ENCODE results near the gene PIAS4. TPM values are rescaled to one million over a fixed set of nuclear protein-coding genes. Genes with fewer than 3 reads are reported as not detected.

The PIAS4 gene
- total RNA-seq, 1 donor from 2014 or later = 27.3 TPM

DNA sequence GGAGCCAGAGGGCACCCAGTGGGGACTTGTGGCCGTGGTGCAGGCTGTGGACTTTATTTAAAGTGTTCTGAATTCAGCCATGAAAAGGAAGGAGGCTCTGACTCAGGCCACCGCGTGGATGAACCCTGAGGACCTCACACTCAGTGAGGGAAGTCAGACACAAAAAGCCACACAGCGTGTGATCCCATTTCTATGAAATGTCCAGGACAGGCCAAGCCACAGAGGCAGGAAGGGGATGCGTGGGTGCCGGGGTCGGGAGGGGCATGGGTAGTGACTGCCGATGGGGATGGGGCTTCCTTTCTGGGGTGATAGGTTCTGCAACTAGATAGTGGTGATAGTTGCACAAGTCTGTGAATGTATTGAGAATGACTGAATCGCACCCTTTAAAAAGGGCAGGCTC is 67.8 kb downstream of the PIAS4 start:
- DNase-seq (ENCODE audit: low spot score) = no peak

DNA sequence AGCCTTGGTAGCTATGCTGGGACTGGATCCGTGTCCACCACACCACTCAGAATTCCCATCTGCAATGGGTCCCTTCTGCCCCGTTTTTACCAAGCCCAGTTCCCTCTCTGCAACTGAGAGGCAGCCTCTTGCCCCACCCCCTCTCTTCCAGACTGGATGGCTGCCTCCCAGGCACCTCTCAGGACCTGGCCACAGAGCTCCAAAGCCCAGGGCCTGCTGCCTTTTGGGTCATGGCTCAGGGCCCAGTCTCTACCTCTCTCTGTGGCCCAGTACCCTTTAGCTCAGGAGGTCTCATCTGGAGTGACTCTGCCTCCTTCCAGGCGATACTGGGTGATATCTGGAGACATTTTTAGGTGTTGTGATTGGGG is 69.5 kb downstream of the PIAS4 start:
- no peak for DNase-seq (ENCODE audit: low spot score)

DNA sequence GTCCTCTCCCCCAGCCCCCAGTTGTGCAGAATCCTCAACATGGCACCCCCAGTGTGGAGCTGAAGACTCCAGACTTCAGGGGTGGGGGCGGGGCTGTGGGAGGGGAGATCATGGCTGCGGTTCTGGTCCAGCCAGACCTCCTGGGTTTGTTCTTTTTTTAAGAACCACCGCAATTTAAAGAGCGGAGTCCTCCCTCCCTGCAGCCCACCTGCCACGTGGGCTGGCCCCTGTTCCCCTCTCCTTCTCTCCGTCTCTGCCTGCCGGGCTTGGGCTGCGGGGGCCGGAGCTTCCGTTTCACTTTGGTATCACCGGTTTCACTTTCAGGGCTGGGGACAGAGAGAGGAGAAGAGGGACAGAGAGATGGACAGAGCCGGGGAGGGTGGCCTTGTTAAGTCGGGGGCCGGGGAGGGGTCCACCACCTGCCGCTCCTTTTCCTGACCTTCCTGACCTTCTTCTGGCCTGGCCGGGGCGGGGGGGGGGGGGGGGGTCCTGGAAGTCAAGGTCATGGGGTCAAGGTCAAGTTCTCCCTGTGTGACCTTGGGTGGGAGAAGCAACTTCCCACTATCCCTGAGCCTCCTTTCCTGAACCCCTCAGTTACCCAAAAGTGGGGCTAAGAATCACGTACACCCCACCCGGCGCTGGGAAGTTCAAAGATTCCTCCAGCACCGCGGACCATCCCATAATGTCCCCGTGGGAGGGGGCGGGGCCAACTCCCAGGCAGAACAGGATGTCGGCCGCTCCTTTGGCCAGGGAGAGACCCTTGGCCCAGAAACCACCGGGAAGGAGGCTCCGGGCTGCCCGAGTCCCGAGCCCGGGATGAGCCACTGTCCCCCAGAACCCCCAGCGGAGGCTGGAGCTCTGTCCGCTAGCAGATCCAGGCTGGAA is 70.5 kb downstream of the PIAS4 start:
- peak; percentile 83 for DNase-seq (ENCODE audit: low spot score)

DNA sequence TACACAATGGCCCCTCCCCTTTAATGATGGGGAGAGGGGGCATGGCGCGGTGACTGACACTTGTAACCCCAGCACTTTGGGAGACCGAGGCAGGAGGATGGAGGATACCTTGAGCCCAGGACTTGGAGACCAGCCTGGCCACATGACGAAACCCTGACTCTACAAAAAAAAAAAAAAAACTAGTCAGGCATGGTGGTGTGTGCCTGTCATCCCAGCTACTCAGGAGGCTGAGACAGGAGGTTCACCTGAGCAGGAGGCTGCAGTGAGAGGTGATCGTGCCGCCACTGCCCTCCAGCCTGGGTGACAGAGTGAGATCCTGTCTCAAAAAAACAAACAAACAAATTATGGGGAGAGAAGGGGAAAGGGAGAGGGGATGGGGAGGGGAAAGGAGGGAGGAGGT is 72.9 kb downstream of the PIAS4 start:
- DNase-seq (ENCODE audit: low spot score) = no peak

DNA sequence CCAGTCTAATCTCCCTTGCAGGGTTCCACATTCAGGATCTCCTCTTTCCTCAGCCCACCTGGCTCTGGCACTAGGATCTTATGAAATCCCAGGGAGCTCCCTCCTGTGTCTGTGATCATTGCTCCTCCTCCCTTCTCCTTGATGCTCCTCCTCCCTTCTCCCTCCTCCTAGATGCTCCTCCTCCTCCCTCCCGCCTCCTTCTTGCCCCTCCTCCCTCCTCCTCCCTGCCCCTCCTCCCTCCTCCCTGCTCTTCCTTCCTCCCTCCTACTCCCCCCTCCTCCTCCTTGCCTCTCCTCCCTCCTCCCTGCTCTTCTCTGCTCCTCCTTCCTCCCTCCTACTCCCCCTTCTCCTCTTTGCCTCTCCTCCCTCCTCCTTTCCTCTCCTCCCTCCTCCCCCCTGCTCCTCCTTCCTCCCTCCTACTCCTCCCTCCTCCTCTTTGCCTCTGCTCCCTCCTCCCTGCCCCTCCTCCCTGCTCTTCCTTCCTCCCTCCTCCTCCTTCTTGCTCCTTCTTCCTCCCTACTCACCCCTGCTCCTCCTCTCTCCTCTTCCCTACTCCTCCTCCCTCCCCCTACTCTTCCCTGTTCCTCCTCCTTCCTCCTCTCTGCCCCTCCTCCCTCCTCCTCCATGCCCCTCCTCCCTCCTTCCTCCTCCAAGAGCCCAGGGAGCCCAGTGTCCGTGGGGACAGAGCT is 74.0 kb downstream of the PIAS4 start:
- DNase-seq (ENCODE audit: low spot score) = no peak

DNA sequence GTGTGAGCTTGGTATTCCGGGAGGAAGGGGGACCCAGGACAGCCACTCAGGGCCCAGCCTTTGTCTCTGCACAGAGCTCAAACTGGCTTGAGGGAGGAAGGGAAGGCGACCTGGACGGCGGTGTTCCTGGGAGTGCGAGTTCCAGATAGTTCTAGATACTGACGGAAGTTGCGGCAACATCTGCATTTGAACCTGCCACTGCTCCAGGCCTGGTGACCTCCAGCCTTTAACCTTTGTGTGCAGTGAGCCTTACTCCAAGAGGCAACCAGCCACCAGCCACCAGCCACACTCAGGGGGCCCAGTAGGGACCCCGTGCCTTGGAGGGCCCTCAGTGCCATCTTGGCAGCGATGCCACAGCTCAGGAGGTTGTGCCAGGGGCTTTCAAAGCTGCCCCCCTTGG is 74.6 kb downstream of the PIAS4 start:
- no peak for DNase-seq (ENCODE audit: low spot score)

DNA sequence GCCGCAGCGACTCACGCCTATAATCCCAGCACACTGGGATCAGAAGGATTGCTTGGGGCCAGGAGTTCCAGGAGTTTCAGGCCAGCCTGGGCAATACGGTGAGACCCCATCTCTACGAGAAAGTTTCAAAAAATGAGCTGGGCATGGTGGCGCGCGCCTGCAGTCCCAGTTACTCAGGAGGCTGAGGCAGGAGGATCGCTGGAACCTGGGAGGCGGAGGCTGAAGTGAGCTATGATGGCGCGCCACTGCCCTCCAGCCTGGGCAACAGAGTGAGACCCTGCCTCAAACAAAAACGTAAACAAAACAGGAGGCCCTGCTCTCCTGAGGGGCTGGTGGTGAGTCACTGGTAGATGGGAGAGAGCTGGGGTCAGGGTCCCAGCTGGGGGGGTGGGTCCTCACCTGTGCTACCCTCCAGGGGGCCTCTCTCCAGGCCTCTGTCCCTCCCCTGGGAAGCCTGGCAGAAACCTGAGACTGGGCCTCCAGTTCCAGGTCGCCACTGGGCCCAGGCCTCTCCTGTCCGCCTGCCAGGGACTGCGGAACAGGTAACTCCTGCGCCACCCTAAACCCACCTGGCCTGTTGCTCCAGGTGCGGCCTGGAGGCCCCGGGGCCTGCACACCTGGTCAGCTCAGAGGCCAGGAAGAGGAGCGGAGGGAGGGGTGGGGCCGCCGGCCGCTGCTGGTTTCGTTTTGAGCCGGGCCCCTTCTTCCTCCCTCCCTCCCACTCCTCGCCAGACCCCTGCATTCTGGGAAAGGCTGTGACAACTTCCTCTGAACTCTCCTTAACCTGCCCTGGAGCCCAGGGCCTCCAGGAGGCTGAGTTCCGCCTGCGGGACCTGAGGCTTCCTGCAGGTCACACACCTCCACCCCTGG is 76.4 kb downstream of the PIAS4 start:
- DNase-seq (ENCODE audit: low spot score) = peak; percentile 74

DNA sequence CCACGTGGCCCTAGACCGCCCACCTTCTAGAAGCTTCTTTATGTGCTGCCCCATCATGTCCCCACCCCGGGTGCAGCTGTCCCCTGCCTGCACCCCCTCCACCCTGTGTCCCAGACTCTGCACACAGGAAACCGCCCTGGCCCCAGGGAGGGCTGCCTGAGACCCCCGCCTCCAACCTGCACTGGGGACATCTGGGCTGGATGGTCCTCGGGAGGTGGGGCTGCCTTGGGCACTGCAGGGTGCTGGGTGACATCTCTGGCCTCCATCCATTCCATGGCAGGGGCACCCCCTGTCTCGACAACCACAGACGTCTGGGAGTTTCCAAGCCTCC is 77.0 kb downstream of the PIAS4 start:
- DNase-seq (ENCODE audit: low spot score) = no peak

DNA sequence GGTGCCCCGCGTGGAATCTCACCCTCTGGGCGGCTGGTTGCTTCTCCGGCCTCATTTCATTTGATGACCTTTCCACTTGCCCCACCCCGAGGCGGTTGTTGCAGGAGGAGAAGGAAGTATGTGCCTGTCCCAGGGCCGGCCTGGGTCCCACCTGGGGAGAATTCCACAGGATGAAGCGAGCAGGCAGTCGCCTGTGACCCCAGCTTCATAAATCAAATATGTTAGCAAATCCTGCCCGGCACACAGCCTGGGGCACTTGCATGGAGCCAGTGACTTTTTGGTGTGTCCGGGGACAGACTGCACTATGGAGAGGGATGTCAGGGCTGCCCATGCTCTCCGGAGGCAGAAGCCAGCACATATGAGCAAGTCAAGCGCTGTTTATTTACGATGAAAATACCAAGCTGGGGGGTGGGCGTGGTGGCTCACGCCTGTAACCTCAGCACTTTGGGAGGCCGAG is 78.9 kb downstream of the PIAS4 start:
- DNase-seq (ENCODE audit: low spot score) = no peak

DNA sequence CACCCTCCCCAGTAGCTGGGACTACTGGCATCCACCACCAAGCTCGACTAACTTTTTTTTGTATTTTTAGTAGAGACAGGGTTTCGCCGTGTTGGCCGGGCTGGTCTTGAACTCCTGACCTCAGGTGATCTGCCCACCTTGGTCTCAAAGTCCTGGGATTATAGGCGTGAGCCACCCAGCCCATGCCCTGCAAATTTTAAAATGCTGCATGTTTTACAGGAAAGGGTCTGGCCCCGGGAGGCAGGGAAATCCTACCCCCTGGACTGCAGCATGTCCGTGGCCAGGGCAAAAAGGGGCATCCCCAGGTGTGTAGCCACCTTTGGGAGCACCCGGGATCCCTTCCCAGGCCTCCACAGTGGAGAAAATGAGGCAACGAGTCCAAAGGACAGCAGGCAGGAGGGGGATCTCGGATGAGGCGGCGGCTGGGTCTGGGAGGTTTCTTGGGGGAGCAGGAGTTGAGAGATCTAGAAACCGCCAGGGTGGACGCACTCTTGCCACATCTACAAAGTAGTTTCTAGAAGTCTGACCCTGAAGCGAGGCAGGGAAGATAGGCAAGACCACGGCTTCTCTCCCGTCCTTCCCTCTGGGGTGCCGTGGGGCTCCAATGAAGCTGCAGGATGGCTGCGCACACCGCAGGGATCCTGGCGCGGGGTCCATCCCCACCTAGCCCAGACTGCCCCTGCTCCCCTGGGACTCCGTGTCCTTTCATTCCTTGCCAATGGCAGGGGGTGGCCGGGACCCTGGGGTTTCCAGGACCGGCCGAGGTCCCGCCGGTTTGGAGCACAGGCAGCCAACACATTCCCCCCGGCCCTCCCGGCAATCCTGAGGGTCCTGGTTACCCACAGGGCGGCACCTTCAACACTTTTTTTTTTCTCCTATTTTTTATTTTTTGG is 80.5 kb downstream of the PIAS4 start:
- DNase-seq (ENCODE audit: low spot score) = no peak

DNA sequence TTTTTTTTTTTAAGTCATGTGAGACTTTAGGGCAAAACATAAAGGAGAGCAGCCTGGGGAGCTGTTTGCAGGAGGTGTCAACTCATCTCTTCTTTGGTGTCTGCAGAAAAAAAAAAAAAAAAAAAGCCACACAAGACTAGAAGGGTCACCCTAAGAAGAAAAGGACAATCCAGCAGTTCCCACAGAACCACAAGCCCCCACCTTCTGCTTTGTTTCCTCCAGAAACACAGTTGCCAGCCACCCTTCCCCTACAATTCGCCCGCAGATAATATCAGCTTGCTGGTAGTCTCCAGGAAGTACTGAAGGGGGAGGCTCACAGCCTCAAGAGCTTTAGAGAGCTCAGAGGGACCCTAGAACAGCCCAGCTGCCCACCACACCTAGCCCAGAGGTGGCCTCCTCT is 81.4 kb downstream of the PIAS4 start:
- peak; percentile 73 for DNase-seq (ENCODE audit: low spot score)

Other genes starting within 250 kb of the PIAS4 start
- gene APBA3, start 246.0 kb upstream of the PIAS4 start, total RNA-seq = 15.6 TPM
- gene MRPL54, start 245.1 kb upstream of the PIAS4 start, total RNA-seq = 51.7 TPM
- not detected for gene RAX2, start 235.5 kb upstream of the PIAS4 start, total RNA-seq
- 1.9 TPM for gene MATK, start 221.4 kb upstream of the PIAS4 start, total RNA-seq
- 0.91 TPM for gene ZFR2, start 138.7 kb upstream of the PIAS4 start, total RNA-seq
- 4.9 TPM for gene ATCAY, start 127.1 kb upstream of the PIAS4 start, total RNA-seq
- gene NMRK2, start 74.7 kb upstream of the PIAS4 start, total RNA-seq = not detected
- gene DAPK3, start 36.6 kb upstream of the PIAS4 start, total RNA-seq = 53.0 TPM
- gene EEF2, start 22.3 kb upstream of the PIAS4 start, total RNA-seq = 2,169 TPM
- 63.8 TPM for gene ZBTB7A, start 59.2 kb downstream of the PIAS4 start, total RNA-seq
- gene MAP2K2, start 116.4 kb downstream of the PIAS4 start, total RNA-seq = 103 TPM
- not detected for gene CREB3L3, start 145.9 kb downstream of the PIAS4 start, total RNA-seq
- gene SIRT6, start 174.8 kb downstream of the PIAS4 start, total RNA-seq = 23.9 TPM
- gene ANKRD24, start 175.0 kb downstream of the PIAS4 start, total RNA-seq = 2.7 TPM
- 1.5 TPM for gene EBI3, start 221.8 kb downstream of the PIAS4 start, total RNA-seq
- gene YJU2, start 239.3 kb downstream of the PIAS4 start, total RNA-seq = 22.2 TPM